ENCODE data around the gene CNN2. TPM values are rescaled to one million over a fixed set of nuclear protein-coding genes. Genes with fewer than 3 reads are reported as not detected.

CNN2 gene
- total and polyA plus RNA-seq, 12 donors, result 6.9 to 64.9 (median 42.7) TPM

- Histone ChIP-seq H3K27me3 (no peaks in the 10 kb centered on the region), H3K4me1 (replicated peaks in 1 of 2) (peaks cover 20 to 40% of the 10 kb centered on the region in 2 donors), H3K27ac (no peak overlapping the region), H3K36me3 (replicated peaks in 1 of 2) (peaks cover 0 to 18% of the 10 kb centered on the region in 2 donors), H3K4me3 (no peak overlapping the region), H3K9me3 (replicated peaks in 1 of 3) (no peaks in the 10 kb centered on the region)
- intact Hi-C loops (cut with DNase I), result no loop called here
- 91 to 95% (median 92%) methylated on average over 10 to 14 of the region's 14 CpGs; no CpG with 5 or more reads in 1 of the 4 donors for WGBS, 4 donors
- DNase-seq, result no peak
- TF ChIP-seq, protein P1, sequence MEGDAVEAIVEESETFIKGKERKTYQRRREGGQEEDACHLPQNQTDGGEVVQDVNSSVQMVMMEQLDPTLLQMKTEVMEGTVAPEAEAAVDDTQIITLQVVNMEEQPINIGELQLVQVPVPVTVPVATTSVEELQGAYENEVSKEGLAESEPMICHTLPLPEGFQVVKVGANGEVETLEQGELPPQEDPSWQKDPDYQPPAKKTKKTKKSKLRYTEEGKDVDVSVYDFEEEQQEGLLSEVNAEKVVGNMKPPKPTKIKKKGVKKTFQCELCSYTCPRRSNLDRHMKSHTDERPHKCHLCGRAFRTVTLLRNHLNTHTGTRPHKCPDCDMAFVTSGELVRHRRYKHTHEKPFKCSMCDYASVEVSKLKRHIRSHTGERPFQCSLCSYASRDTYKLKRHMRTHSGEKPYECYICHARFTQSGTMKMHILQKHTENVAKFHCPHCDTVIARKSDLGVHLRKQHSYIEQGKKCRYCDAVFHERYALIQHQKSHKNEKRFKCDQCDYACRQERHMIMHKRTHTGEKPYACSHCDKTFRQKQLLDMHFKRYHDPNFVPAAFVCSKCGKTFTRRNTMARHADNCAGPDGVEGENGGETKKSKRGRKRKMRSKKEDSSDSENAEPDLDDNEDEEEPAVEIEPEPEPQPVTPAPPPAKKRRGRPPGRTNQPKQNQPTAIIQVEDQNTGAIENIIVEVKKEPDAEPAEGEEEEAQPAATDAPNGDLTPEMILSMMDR (IDR thresholded peaks at IDR 0.05), result no peak
- TF ChIP-seq POLR2A (IDR thresholded peaks at IDR 0.05), result no peak
Measured at GRCh38 chr19:986083-986482, 40.3 kb upstream of the CNN2 start.

- Histone ChIP-seq H3K36me3 (replicated peaks in 1 of 2) (peaks cover 0 to 18% of the 10 kb centered on the region in 2 donors), H3K4me3 (no peak overlapping the region), H3K27me3 (no peaks in the 10 kb centered on the region), H3K9me3 (replicated peaks in 1 of 3) (no peaks in the 10 kb centered on the region), H3K27ac (no peak overlapping the region), H3K4me1 (replicated peaks in 1 of 2) (peaks cover 20 to 42% of the 10 kb centered on the region in 2 donors)
- 73 to 81% methylated on average over 14 of the region's 14 CpGs; no CpG with 5 or more reads in 2 of the 4 donors for WGBS, 4 donors
- intact Hi-C loops (cut with DNase I), result no loop called here
- DNase-seq, result no peak
- TF ChIP-seq POLR2A (IDR thresholded peaks at IDR 0.05), result no peak
- TF ChIP-seq, protein P1 (IDR thresholded peaks at IDR 0.05), result no peak
Measured at GRCh38 chr19:988081-988480, 38.3 kb upstream of the CNN2 start.

GRCh38 chr19:988510-988909 is 37.9 kb upstream of the CNN2 start:
- 83 to 92% (median 89%) methylated on average over 7 to 15 of the region's 15 CpGs for WGBS, 4 donors

GRCh38 chr19:989381-990081 is 36.9 kb upstream of the CNN2 start:
- TF ChIP-seq POLR2A (IDR thresholded peaks at IDR 0.05), result no peak
- TF ChIP-seq, protein P1 (IDR thresholded peaks at IDR 0.05), result peak in 1 of 6 experiments; percentile 14
- intact Hi-C loops (cut with DNase I), result loop anchor here in 1 of 2 donors (10.0 kb wide), 1 partner anchor 215 kb away; no protein-coding TSS in a partner anchor
- WGBS, 4 donors, result 85 to 87% (median 86%) methylated on average over 3 to 25 of the region's 25 CpGs
- no peaks in the 10 kb centered on the region for H3K27me3 ChIP-seq
- peak in 1 of 7 donors; percentile 18 for DNase-seq
- H3K4me1 ChIP-seq (replicated peaks in 1 of 2), result peaks cover 15 to 33% of the 10 kb centered on the region in 2 donors
- peaks cover 0 to 18% of the 10 kb centered on the region in 2 donors for H3K36me3 ChIP-seq (replicated peaks in 1 of 2)
- H3K9me3 ChIP-seq (replicated peaks in 1 of 3), result no peaks in the 10 kb centered on the region
- H3K4me3 ChIP-seq, result no peak overlapping the region
- peak overlapping the region in 4 of 5 donors; percentile 39 to 91 (median 84) for H3K27ac ChIP-seq

More at GRCh38 chr19:988510-988909, 37.9 kb upstream of the CNN2 start:
- Histone ChIP-seq H3K36me3 (replicated peaks in 1 of 2) (peaks cover 0 to 18% of the 10 kb centered on the region in 2 donors), H3K4me3 (no peak overlapping the region), H3K27me3 (no peaks in the 10 kb centered on the region), H3K27ac (no peak overlapping the region), H3K9me3 (replicated peaks in 1 of 3) (no peaks in the 10 kb centered on the region), H3K4me1 (replicated peaks in 1 of 2) (peaks cover 20 to 38% of the 10 kb centered on the region in 2 donors)
- DNase-seq, result peak in 1 of 7 donors; percentile 13
- TF ChIP-seq, protein P1 (IDR thresholded peaks at IDR 0.05), result no peak
- no peak for TF ChIP-seq POLR2A (IDR thresholded peaks at IDR 0.05)
- intact Hi-C loops (cut with DNase I), result no loop called here
